A673 (cell line): ENCODE data around the gene PNLIP.

Source experiments
- CTCF ChIP-seq: fragments of 300-800, 200-600 bp; sonication (generic); conservative IDR thresholded peaks from 2 replicates; pipeline ENCODE4 v1.5.1; 2017; ENCODE audit warnings: low read depth, mild to moderate bottlenecking, antibody characterized with exemption, low read length, moderate library complexity, mixed read lengths
- EZH2 ChIP-seq: fragments of 200-600 bp; sonication (generic); IDR thresholded peaks from 2 replicates; pipeline ENCODE4 v1.6.1; 2017; ENCODE audit warnings: borderline replicate concordance, low read depth, mild to moderate bottlenecking, mixed read lengths, antibody characterized with exemption, low read length; ENCODE audit not compliant: poor library complexity, severe bottlenecking

- no peak for TF ChIP-seq CTCF
- TF ChIP-seq EZH2: no peak
Measured at GRCh38 chr10:116545756-116546155, at the start of gene PNLIP.
